Measurements from ENCODE around the gene SIL1. TPM values are rescaled to one million over a fixed set of nuclear protein-coding genes. Genes with fewer than 3 reads are reported as not detected.
A peak's percentile ranks its signal among the peaks of the same experiment; 100 is the strongest.
"Not testable (repeated sequence)": the region's sequence is repeated elsewhere in the genome, so short reads cannot be mapped to it uniquely, and the experiment has no call there.

Gene SIL1
- total RNA-seq, 1 donor from 2014 or later, result 39.3 TPM

GRCh38 chr5:139017624-139018023 lies 180.5 kb downstream of the SIL1 start:
- no peak overlapping the region for H3K27ac ChIP-seq (replicated peaks)
- TF ChIP-seq CTCF (IDR thresholded peaks at IDR 0.05; ENCODE audit: borderline replicate concordance), result no peak
- no peaks in the 10 kb centered on the region for H3K9me3 ChIP-seq (replicated peaks)
- no peak overlapping the region for H3K4me3 ChIP-seq
- intact Hi-C loops (cut with micrococcal nuclease), result no loop called here
- peaks cover 33% of the 10 kb centered on the region for H3K36me3 ChIP-seq
- no peak for DNase-seq
- no peaks in the 10 kb centered on the region for H3K27me3 ChIP-seq (ENCODE audit: low read depth)
- H3K4me1 ChIP-seq, result no peaks in the 10 kb centered on the region

DNA sequence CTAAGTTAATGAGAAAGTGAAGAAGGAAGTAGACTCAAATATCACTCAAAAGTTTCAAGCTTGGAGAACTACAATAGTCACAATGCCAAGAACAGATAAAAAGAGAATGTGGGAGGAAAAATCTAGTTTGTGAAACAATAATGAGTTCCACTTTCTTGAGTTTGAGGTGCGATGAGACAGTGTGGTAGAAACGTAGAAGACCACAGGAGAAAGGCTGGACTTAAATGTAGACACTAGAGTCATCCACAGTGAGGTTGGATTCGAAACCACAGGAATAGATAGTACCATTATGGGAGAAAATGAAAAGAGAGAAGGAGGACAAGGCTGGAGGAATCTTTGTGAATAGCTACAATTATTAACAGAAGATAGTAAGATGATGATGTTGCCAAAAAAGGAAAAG lies 182.0 kb downstream of the SIL1 start:
- Histone ChIP-seq H3K4me1 (no peaks in the 10 kb centered on the region), H3K27ac (replicated peaks) (no peak overlapping the region), H3K27me3 (ENCODE audit: low read depth) (no peaks in the 10 kb centered on the region), H3K9me3 (replicated peaks) (no peaks in the 10 kb centered on the region), H3K4me3 (no peak overlapping the region), H3K36me3 (peaks cover 30% of the 10 kb centered on the region)
- intact Hi-C loops (cut with micrococcal nuclease), result no loop called here
- no peak for TF ChIP-seq CTCF (IDR thresholded peaks at IDR 0.05; ENCODE audit: borderline replicate concordance)
- no peak for DNase-seq

- Histone ChIP-seq H3K4me3 (no peak overlapping the region), H3K27ac (replicated peaks) (no peak overlapping the region), H3K27me3 (ENCODE audit: low read depth) (no peaks in the 10 kb centered on the region), H3K9me3 (replicated peaks) (no peaks in the 10 kb centered on the region), H3K36me3 (peaks cover 15% of the 10 kb centered on the region), H3K4me1 (no peaks in the 10 kb centered on the region)
- DNase-seq, result no peak
- no peak for TF ChIP-seq CTCF (IDR thresholded peaks at IDR 0.05; ENCODE audit: borderline replicate concordance)
- intact Hi-C loops (cut with micrococcal nuclease), result no loop called here
Observed at GRCh38 chr5:139014726-139015125, 183.4 kb downstream of the SIL1 start.

GRCh38 chr5:139012176-139012575 lies 186.0 kb downstream of the SIL1 start:
- no peaks in the 10 kb centered on the region for H3K36me3 ChIP-seq
- no peak for DNase-seq
- no peak overlapping the region for H3K27ac ChIP-seq (replicated peaks)
- no peaks in the 10 kb centered on the region for H3K27me3 ChIP-seq (ENCODE audit: low read depth)
- H3K9me3 ChIP-seq (replicated peaks), result no peaks in the 10 kb centered on the region
- intact Hi-C loops (cut with micrococcal nuclease), result no loop called here
- H3K4me3 ChIP-seq, result no peak overlapping the region
- TF ChIP-seq CTCF (IDR thresholded peaks at IDR 0.05; ENCODE audit: borderline replicate concordance), result no peak
- H3K4me1 ChIP-seq, result no peaks in the 10 kb centered on the region

GRCh38 chr5:139011156-139011555 lies 187.0 kb downstream of the SIL1 start:
- H3K4me1 ChIP-seq; H3K36me3 ChIP-seq; H3K9me3 ChIP-seq (replicated peaks); intact Hi-C loops (cut with micrococcal nuclease); H3K27ac ChIP-seq (replicated peaks); DNase-seq; H3K27me3 ChIP-seq (ENCODE audit: low read depth): not testable (repeated sequence)
- peak overlapping the region; percentile 55 for H3K4me3 ChIP-seq

DNA sequence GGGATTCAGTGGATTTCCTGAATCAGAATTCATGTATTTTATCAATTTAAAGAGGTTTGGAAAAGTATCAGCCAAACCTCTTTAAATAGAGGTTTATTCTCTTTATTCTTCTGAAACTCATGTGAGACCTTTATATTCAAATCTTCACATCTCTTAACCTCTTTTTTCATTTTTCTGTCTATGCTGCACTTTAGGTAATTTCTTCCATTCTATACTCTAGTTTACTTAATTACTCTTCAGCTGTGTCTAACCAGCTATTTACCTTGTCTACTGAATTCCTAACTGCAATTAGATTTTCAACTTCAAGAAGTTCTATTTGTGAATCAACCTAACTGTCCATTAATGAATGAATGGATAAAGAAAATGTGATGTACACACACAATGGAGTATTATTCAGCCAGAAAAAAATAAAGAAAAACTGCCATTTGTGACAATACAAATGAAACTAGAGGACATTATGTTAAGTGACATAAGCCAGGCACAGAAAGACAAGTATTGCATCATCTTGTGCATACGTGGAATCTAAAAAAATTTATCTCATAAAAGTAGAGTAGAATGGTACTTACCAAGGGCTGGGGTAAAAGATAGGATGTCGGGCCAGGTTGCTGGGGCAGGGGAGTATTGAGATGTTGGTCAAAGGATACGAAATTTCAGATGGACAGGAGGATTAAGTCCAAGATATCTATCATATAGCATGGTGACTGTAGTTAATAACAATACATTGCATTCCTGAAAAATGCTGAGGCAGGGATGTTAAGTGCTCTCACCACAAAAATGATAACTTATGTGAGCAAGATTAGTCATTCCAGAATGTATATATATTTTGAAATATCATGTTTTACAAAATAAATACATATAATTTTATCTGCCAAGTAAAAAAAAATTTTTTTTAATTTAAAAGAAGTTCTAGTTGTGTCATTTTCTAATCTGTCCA lies 193.5 kb downstream of the SIL1 start:
- H3K36me3 ChIP-seq, result no peaks in the 10 kb centered on the region
- TF ChIP-seq CTCF (IDR thresholded peaks at IDR 0.05; ENCODE audit: borderline replicate concordance), result no peak
- no peaks in the 10 kb centered on the region for H3K27me3 ChIP-seq (ENCODE audit: low read depth)
- no peaks in the 10 kb centered on the region for H3K9me3 ChIP-seq (replicated peaks)
- intact Hi-C loops (cut with micrococcal nuclease), result no loop called here
- no peak overlapping the region for H3K4me3 ChIP-seq
- no peaks in the 10 kb centered on the region for H3K4me1 ChIP-seq
- DNase-seq, result no peak
- no peak overlapping the region for H3K27ac ChIP-seq (replicated peaks)
